Panc1 (cell line): Measurements from ENCODE around the gene ZMYM2.

ENCODE experiments used
- CTCF ChIP-seq: fragments of 450-650 bp; IDR thresholded peaks from 2 replicates; pipeline ENCODE4 v1.5.1; 2017; ENCODE audit warnings: mild to moderate bottlenecking
- POLR2AphosphoS5 ChIP-seq: IDR thresholded peaks from 2 replicates; pipeline ENCODE4 v1.6.1; 2012; ENCODE audit warnings: mild to moderate bottlenecking, low read depth, low read length, moderate library complexity
- REST ChIP-seq, 2 experiments: IDR thresholded peaks; 2 replicates each; pipeline ENCODE4 v1.6.1; 2011 to 2012; ENCODE audit warnings: low read depth in 2 of 2, control low read depth in 1 of 2, low read length in 1 of 2, mild to moderate bottlenecking in 1 of 2, moderate library complexity in 1 of 2; ENCODE audit not compliant: insufficient read depth in 1 of 2
- SIN3A ChIP-seq: IDR thresholded peaks from 2 replicates; pipeline ENCODE4 v1.6.1; 2012; ENCODE audit warnings: low read depth, mild to moderate bottlenecking, low read length, moderate library complexity, borderline replicate concordance; ENCODE audit not compliant: insufficient read depth

GRCh38 chr13:20028953-20029352 is 70.4 kb downstream of the ZMYM2 start:
- TF ChIP-seq CTCF (no peak), POLR2AphosphoS5 (no peak), REST (IDR thresholded peaks at IDR 0.05; ENCODE audit: insufficient read depth in 1 of 2, low read depth in 2 of 2, low read length in 1 of 2) (no peak), SIN3A (no peak)
